Immature natural killer cell (primary cell): ENCODE data around the gene CARS1. TPM values are rescaled to one million over a fixed set of nuclear protein-coding genes. Genes with fewer than 3 reads are reported as not detected.
A peak's percentile ranks its signal among the peaks of the same experiment; 100 is the strongest.

Experiments
- DNase-seq, 3 donors: peaks; one replicate each; pipeline ENCODE4 v3.0.0; 2022; ENCODE audit warnings: mixed read lengths in 1 of 3
- H3K27ac Mint-ChIP-seq, 6 donors: one replicate each; pipeline ENCODE4 v1.8.0; 2020; ENCODE audit warnings: mixed read lengths in 6 of 6, mild to moderate bottlenecking in 5 of 6, inconsistent platforms in 4 of 6, moderate library complexity in 3 of 6
- H3K27me3 Mint-ChIP-seq, 3 donors: one replicate each; pipeline ENCODE4 v1.8.0; 2020 to 2021; ENCODE audit warnings: low read depth in 3 of 3, mild to moderate bottlenecking in 3 of 3, mixed read lengths in 3 of 3, moderate library complexity in 3 of 3, inconsistent platforms in 1 of 3
- H3K36me3 Mint-ChIP-seq, 3 donors: one replicate each; pipeline ENCODE4 v1.8.0; 2020; ENCODE audit warnings: mixed read lengths in 3 of 3, inconsistent platforms in 2 of 3, mild to moderate bottlenecking in 2 of 3
- H3K4me1 Mint-ChIP-seq, 2 donors: one replicate each; pipeline ENCODE4 v1.8.0; 2020; ENCODE audit warnings: inconsistent platforms in 2 of 2, mild to moderate bottlenecking in 2 of 2, mixed read lengths in 2 of 2, moderate library complexity in 1 of 2
- H3K4me3 Mint-ChIP-seq, 5 donors: one replicate each; pipeline ENCODE4 v1.8.0; 2020; ENCODE audit warnings: mild to moderate bottlenecking in 5 of 5, mixed read lengths in 5 of 5, inconsistent platforms in 3 of 5, moderate library complexity in 3 of 5
- H3K9me3 Mint-ChIP-seq, 6 donors: one replicate each; pipeline ENCODE4 v1.8.0; 2020; ENCODE audit warnings: mild to moderate bottlenecking in 6 of 6, mixed read lengths in 6 of 6, inconsistent platforms in 4 of 6, moderate library complexity in 3 of 6
- polyA plus RNA-seq, 3 donors: library from polyadenylated mRNA; unstranded; fragments of 300-500 nt; fragmentation: Illumina TruSeq; gene quantifications; one replicate each; pipeline ENCODE4 v1.2.3, GENCODE V29; 2021

The CARS1 gene
- polyA plus RNA-seq, 3 donors from 2014 or later: 32.6 to 48.9 (median 44.2) TPM

- no peaks in the 10 kb centered on the region for H3K4me1 Mint-ChIP-seq
- no peak for DNase-seq
- H3K27ac Mint-ChIP-seq: no peak overlapping the region
- peaks cover 3 to 34% (median 7%) of the 10 kb centered on the region in 3 donors for H3K36me3 Mint-ChIP-seq
- no peak overlapping the region for H3K4me3 Mint-ChIP-seq
- no peaks in the 10 kb centered on the region for H3K9me3 Mint-ChIP-seq
- peaks cover 0 to 1% (median 0%) of the 10 kb centered on the region in 3 donors for H3K27me3 Mint-ChIP-seq
Measured at GRCh38 chr11:3000032-3000961, 56.9 kb downstream of the CARS1 start.

GRCh38 chr11:2999464-2999998, 57.7 kb downstream of the CARS1 start:
- H3K36me3 Mint-ChIP-seq: peaks cover 3 to 33% (median 7%) of the 10 kb centered on the region in 3 donors
- no peaks in the 10 kb centered on the region for H3K4me1 Mint-ChIP-seq
- H3K4me3 Mint-ChIP-seq: no peak overlapping the region
- no peak overlapping the region for H3K27ac Mint-ChIP-seq
- peaks cover 0 to 1% (median 0%) of the 10 kb centered on the region in 3 donors for H3K27me3 Mint-ChIP-seq
- no peak for DNase-seq
- H3K9me3 Mint-ChIP-seq: no peaks in the 10 kb centered on the region

- H3K4me3 Mint-ChIP-seq: no peak overlapping the region
Measured at GRCh38 chr11:2998073-2998850, 59.0 kb downstream of the CARS1 start.

GRCh38 chr11:2997406-2997805, 59.8 kb downstream of the CARS1 start:
- Mint-ChIP-seq H3K4me3 (no peak overlapping the region), H3K9me3 (no peaks in the 10 kb centered on the region), H3K36me3 (peaks cover 0 to 18% (median 3%) of the 10 kb centered on the region in 3 donors), H3K4me1 (peaks cover 0 to 5% of the 10 kb centered on the region in 2 donors), H3K27ac (no peak overlapping the region), H3K27me3 (peaks cover 0 to 7% (median 0%) of the 10 kb centered on the region in 3 donors)
- no peak for DNase-seq

More at GRCh38 chr11:2998073-2998850, 59.0 kb downstream of the CARS1 start:
- H3K36me3 Mint-ChIP-seq: peaks cover 0 to 25% (median 7%) of the 10 kb centered on the region in 3 donors
- DNase-seq: no peak
- no peak overlapping the region for H3K27ac Mint-ChIP-seq
- no peaks in the 10 kb centered on the region for H3K4me1 Mint-ChIP-seq
- H3K9me3 Mint-ChIP-seq: no peaks in the 10 kb centered on the region
- peaks cover 0 to 4% (median 0%) of the 10 kb centered on the region in 3 donors for H3K27me3 Mint-ChIP-seq

GRCh38 chr11:2996976-2997375, 60.2 kb downstream of the CARS1 start:
- Mint-ChIP-seq H3K27ac (no peak overlapping the region), H3K4me1 (peaks cover 0 to 8% of the 10 kb centered on the region in 2 donors), H3K4me3 (no peak overlapping the region)

GRCh38 chr11:2995893-2996554, 61.2 kb downstream of the CARS1 start:
- Mint-ChIP-seq H3K4me3 (no peak overlapping the region), H3K36me3 (peaks cover 0 to 8% (median 0%) of the 10 kb centered on the region in 3 donors), H3K9me3 (no peaks in the 10 kb centered on the region), H3K27ac (no peak overlapping the region), H3K27me3 (peaks cover 9 to 12% (median 10%) of the 10 kb centered on the region in 3 donors), H3K4me1 (peaks cover 5 to 13% of the 10 kb centered on the region in 2 donors)
- DNase-seq: no peak

More at GRCh38 chr11:2996976-2997375, 60.2 kb downstream of the CARS1 start:
- Mint-ChIP-seq H3K36me3 (peaks cover 0 to 17% (median 3%) of the 10 kb centered on the region in 3 donors), H3K27me3 (peaks cover 3 to 11% (median 3%) of the 10 kb centered on the region in 3 donors), H3K9me3 (no peaks in the 10 kb centered on the region)
- no peak for DNase-seq

- Mint-ChIP-seq H3K4me1 (peaks cover 14 to 22% of the 10 kb centered on the region in 2 donors), H3K4me3 (no peak overlapping the region), H3K36me3 (peaks cover 0 to under 1% (median 0%) of the 10 kb centered on the region in 3 donors), H3K9me3 (no peaks in the 10 kb centered on the region), H3K27me3 (peaks cover 11 to 12% (median 12%) of the 10 kb centered on the region in 3 donors), H3K27ac (no peak overlapping the region)
- no peak for DNase-seq
Measured at GRCh38 chr11:2995031-2995561, 62.1 kb downstream of the CARS1 start.

GRCh38 chr11:2994336-2994730, 62.9 kb downstream of the CARS1 start:
- no peak overlapping the region for H3K27ac Mint-ChIP-seq
- peaks cover 11 to 12% (median 12%) of the 10 kb centered on the region in 3 donors for H3K27me3 Mint-ChIP-seq
- DNase-seq: no peak
- H3K4me3 Mint-ChIP-seq: peak overlapping the region in 4 of 5 donors; percentile 14 to 35 (median 20)
- peaks cover 22 to 30% of the 10 kb centered on the region in 2 donors for H3K4me1 Mint-ChIP-seq
- no peaks in the 10 kb centered on the region for H3K9me3 Mint-ChIP-seq
- no peaks in the 10 kb centered on the region for H3K36me3 Mint-ChIP-seq

- H3K27me3 Mint-ChIP-seq: peaks cover 11 to 12% (median 12%) of the 10 kb centered on the region in 3 donors
- peaks cover 35 to 44% of the 10 kb centered on the region in 2 donors for H3K4me1 Mint-ChIP-seq
- no peak for DNase-seq
- peak overlapping the region in 3 of 6 donors; percentile 56 to 95 (median 84) for H3K27ac Mint-ChIP-seq
- peak overlapping the region; percentile 89 to 100 (median 93) for H3K4me3 Mint-ChIP-seq
- H3K9me3 Mint-ChIP-seq: no peaks in the 10 kb centered on the region
- no peaks in the 10 kb centered on the region for H3K36me3 Mint-ChIP-seq
Measured at GRCh38 chr11:2992997-2993325, 64.3 kb downstream of the CARS1 start.

GRCh38 chr11:2992234-2992996, 64.8 kb downstream of the CARS1 start, which contains the start of gene NAP1L4:
Gene NAP1L4 (minus strand): TSS chr11:2992329. CDS start chr11:2979220, 13,109 bp downstream.
- Mint-ChIP-seq H3K4me1 (peaks cover 40 to 49% of the 10 kb centered on the region in 2 donors), H3K9me3 (no peaks in the 10 kb centered on the region), H3K27me3 (peaks cover 11 to 12% (median 12%) of the 10 kb centered on the region in 3 donors), H3K27ac (peak within 1 kb of the TSS; percentile 92 to 99 (median 98)), H3K36me3 (no peaks in the 10 kb centered on the region), H3K4me3 (peak within 1 kb of the TSS; percentile 94 to 100 (median 97))
- DNase-seq: peak; percentile 94

GRCh38 chr11:2991452-2992233, 65.6 kb downstream of the CARS1 start:
- H3K27ac Mint-ChIP-seq: peak overlapping the region; percentile 92 to 99 (median 98)
- no peaks in the 10 kb centered on the region for H3K36me3 Mint-ChIP-seq
- peaks cover 11 to 12% (median 12%) of the 10 kb centered on the region in 3 donors for H3K27me3 Mint-ChIP-seq
- H3K4me3 Mint-ChIP-seq: peak overlapping the region; percentile 94 to 100 (median 97)
- DNase-seq: no peak
- no peaks in the 10 kb centered on the region for H3K9me3 Mint-ChIP-seq
- peaks cover 48 to 56% of the 10 kb centered on the region in 2 donors for H3K4me1 Mint-ChIP-seq
